ENCODE results near the gene CEP43.

The CEP43 gene

GRCh38 chr6:167007985-167008384 is 8.8 kb downstream of the CEP43 start:
- Histone ChIP-seq H3K27me3 (ENCODE audit: insufficient read depth, poor library complexity, severe bottlenecking) (no peaks in the 10 kb centered on the region), H3K4me3 (replicated peaks; ENCODE audit: insufficient read depth, low read length) (no peak overlapping the region), H3K27ac (replicated peaks) (no peak overlapping the region)
- no peak for DNase-seq (ENCODE audit: low read depth in 1 of 2, low spot score in 1 of 2)
- no peak for TF ChIP-seq GABPA (IDR thresholded peaks at IDR 0.05; ENCODE audit: low read depth)
- no peak for TF ChIP-seq POLR2AphosphoS5 (IDR thresholded peaks at IDR 0.05; ENCODE audit: low read depth)
- no peak for TF ChIP-seq SPI1 (IDR thresholded peaks at IDR 0.05; ENCODE audit: borderline replicate concordance, low read depth)
- TF ChIP-seq CTCF (IDR thresholded peaks at IDR 0.05; ENCODE audit: insufficient read depth, low read length): no peak
- no peak for TF ChIP-seq REST (IDR thresholded peaks at IDR 0.05; ENCODE audit: insufficient replicate concordance, low read depth)

GRCh38 chr6:167013067-167013466 is 13.9 kb downstream of the CEP43 start:
- no peak for TF ChIP-seq CTCF (IDR thresholded peaks at IDR 0.05; ENCODE audit: insufficient read depth, low read length)
- no peak for TF ChIP-seq GABPA (IDR thresholded peaks at IDR 0.05; ENCODE audit: low read depth)
- TF ChIP-seq REST (IDR thresholded peaks at IDR 0.05; ENCODE audit: insufficient replicate concordance, low read depth): no peak
- TF ChIP-seq POLR2AphosphoS5 (IDR thresholded peaks at IDR 0.05; ENCODE audit: low read depth): no peak
- no peak for TF ChIP-seq SPI1 (IDR thresholded peaks at IDR 0.05; ENCODE audit: borderline replicate concordance, low read depth)
- no peaks in the 10 kb centered on the region for H3K27me3 ChIP-seq (ENCODE audit: insufficient read depth, poor library complexity, severe bottlenecking)
- no peak for DNase-seq (ENCODE audit: low read depth in 1 of 2, low spot score in 1 of 2)

GRCh38 chr6:167013946-167014345 is 14.7 kb downstream of the CEP43 start:
- TF ChIP-seq SPI1 (IDR thresholded peaks at IDR 0.05; ENCODE audit: borderline replicate concordance, low read depth): no peak
- no peak for DNase-seq (ENCODE audit: low read depth in 1 of 2, low spot score in 1 of 2)
- Histone ChIP-seq H3K27me3 (ENCODE audit: insufficient read depth, poor library complexity, severe bottlenecking) (no peaks in the 10 kb centered on the region), H3K27ac (replicated peaks) (no peak overlapping the region), H3K4me3 (replicated peaks; ENCODE audit: insufficient read depth, low read length) (no peak overlapping the region)

More at GRCh38 chr6:167013067-167013466, 13.9 kb downstream of the CEP43 start:
- no peak overlapping the region for H3K27ac ChIP-seq (replicated peaks)
- no peak overlapping the region for H3K4me3 ChIP-seq (replicated peaks; ENCODE audit: insufficient read depth, low read length)

- Histone ChIP-seq H3K4me3 (replicated peaks; ENCODE audit: insufficient read depth, low read length) (no peak overlapping the region), H3K27me3 (ENCODE audit: insufficient read depth, poor library complexity, severe bottlenecking) (no peaks in the 10 kb centered on the region), H3K27ac (replicated peaks) (no peak overlapping the region)
- DNase-seq (ENCODE audit: low read depth in 1 of 2, low spot score in 1 of 2): no peak
- TF ChIP-seq SPI1 (IDR thresholded peaks at IDR 0.05; ENCODE audit: borderline replicate concordance, low read depth): no peak
Measured at GRCh38 chr6:167015302-167015701, 16.1 kb downstream of the CEP43 start.

- Histone ChIP-seq H3K27ac (replicated peaks) (no peak overlapping the region), H3K27me3 (ENCODE audit: insufficient read depth, poor library complexity, severe bottlenecking) (no peaks in the 10 kb centered on the region), H3K4me3 (replicated peaks; ENCODE audit: insufficient read depth, low read length) (no peak overlapping the region)
- TF ChIP-seq GABPA (IDR thresholded peaks at IDR 0.05; ENCODE audit: low read depth): no peak
- no peak for TF ChIP-seq CTCF (IDR thresholded peaks at IDR 0.05; ENCODE audit: insufficient read depth, low read length)
- TF ChIP-seq REST (IDR thresholded peaks at IDR 0.05; ENCODE audit: insufficient replicate concordance, low read depth): no peak
- TF ChIP-seq POLR2AphosphoS5 (IDR thresholded peaks at IDR 0.05; ENCODE audit: low read depth): no peak
- no peak for TF ChIP-seq SPI1 (IDR thresholded peaks at IDR 0.05; ENCODE audit: borderline replicate concordance, low read depth)
- DNase-seq (ENCODE audit: low read depth in 1 of 2, low spot score in 1 of 2): no peak
Measured at GRCh38 chr6:167020206-167020605, 21.0 kb downstream of the CEP43 start.

All from HL-60 (cell line).